GM18909 (cell line): ENCODE results near the gene KIAA1549.
A peak's percentile ranks its signal among the peaks of the same experiment; 100 is the strongest.

Source experiments
- ATAC-seq: cut with Tn5 transposase; IDR thresholded peaks from one replicate; pipeline ENCODE4 v1.9.1; 2021; ENCODE audit warnings: mild to moderate bottlenecking; ENCODE audit not compliant: unreplicated experiment, poor library complexity

Gene KIAA1549

DNA sequence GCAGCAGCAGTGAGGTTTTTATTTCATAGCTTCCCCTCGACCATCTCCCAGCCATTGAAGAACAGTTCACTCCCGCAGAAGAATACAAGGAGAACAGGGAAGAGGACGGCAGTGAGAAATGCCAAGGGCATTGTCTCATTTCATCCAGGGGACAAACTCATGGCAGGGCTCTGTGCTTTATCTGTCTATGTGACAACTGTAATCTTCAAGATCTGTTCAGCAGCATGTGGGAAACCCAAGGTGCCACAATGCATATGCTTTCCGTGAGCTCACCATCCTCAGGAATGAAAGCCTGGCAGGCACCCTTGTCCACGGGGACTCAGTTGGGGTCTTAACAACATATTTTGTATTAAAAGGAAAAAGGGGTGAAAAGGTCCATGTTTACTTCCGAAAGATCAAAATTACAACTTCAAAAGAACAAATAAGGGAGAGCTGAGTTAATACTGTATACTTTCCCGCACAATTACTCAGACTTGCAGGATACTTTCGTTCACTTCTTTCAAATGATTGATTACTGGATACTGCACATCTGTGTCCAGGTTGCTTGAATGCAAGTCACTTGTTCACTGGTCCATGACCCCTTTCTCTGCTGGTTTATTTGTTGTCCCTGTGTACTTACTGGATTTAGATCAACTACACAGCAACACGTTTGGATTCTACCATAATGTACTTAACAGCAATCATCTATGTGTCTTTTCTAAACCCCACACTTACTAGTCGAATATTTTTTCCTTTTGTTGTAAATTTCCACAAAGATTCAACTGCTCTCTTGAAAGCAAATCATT is 93.1 kb downstream of the KIAA1549 start:
- ATAC-seq: no peak

DNA sequence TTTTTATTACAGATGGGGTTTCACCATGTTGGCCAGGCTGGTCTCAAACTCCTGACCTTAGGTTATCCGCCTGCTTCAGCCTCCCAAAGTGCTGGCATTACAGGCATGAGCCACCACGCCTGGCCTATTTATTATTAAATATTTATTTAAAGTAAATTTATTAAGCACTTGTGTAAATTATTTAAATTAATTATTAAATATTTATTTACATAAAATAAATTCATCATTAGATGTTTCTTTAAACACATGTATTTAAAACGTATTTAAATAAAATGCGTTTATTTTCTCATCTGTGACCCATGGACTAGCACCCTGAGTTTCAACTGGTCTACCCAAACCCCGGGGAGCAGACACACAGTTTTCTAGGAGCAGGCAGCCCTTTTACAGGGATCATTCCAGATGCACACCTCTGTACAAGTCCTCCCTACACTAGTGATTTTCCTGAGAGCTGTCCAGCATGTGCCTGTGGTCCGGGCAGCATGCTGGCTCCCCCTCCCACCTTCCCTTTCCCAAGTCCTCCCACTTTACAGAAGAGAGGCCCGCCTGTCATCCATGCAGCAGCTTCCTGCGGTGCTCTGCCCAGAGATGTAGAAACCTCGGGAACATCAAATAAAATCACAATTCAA is 94.0 kb downstream of the KIAA1549 start:
- no peak for ATAC-seq

DNA sequence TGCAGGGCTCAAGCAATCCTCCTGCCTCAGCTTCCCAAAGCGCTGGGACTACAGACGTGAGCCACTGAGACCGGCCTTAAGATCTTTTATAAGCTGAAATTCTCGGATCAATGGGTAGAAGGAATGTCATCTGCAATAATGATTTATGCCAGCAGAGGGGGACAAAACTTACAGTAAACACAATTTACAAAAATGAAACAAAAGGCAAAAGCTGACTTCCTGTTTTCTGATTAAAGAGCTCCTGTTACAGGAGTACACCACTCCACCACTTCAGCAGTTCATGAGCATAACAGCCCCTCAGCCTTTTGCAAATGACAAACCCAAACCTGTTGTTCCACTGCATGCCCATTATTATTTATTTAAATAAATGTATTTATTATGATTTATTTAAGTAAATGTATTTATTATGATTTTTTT is 94.7 kb downstream of the KIAA1549 start:
- ATAC-seq: peak; percentile 84

DNA sequence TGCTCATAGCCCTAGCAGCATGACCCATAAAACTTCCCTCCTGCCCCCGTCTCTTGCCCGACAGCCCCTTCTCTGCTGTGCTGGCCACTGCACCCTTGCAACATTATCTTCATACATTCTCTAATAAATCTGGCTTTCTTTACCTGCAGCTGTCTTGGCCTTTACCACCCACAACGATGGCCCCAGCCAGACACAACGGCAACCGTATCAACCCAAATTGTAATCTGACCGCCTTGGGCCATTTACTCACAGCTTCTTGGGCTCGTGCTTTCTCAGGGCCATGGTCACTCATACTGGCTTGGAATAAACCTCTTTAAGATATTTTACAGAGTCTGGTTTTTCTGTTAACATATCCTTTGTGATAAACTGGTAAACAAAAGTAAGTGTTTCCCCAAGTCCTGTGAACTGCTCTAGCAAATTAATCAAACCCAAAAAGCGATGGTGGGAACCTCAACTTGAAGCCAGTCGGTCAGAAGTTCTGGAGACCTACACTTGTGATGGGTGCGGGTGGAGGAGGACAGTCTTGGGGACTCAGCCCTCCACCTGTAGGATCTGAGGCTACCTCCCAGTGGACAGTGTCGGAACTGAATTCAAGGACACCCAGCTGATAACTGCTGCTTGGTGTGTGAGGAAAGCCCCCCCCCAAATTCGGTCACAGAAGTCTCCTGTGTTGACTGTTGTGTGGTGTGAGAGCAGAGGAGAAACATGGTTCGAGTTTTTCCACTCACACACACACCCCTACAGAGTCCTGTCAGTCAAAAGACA is 95.6 kb downstream of the KIAA1549 start:
- ATAC-seq: no peak

DNA sequence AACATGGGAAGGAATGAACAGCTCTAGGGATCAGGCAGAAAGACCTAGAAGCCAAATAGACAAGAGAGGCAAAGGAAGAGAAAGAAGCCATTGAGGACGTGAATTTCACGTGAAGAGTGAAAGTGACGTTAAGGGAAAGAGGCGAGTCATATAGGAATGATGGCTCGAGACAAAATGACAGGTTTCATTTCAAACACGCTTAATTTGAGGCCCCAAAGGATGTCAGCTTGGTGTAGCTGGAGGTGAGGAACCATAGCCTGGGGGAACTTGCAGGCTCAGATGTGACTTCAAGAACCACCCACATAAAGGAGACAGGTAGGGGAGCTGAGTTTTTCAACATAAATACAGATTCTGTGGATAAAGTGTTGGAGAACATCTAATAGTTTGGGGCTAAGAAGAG is 98.9 kb downstream of the KIAA1549 start:
- ATAC-seq: no peak

DNA sequence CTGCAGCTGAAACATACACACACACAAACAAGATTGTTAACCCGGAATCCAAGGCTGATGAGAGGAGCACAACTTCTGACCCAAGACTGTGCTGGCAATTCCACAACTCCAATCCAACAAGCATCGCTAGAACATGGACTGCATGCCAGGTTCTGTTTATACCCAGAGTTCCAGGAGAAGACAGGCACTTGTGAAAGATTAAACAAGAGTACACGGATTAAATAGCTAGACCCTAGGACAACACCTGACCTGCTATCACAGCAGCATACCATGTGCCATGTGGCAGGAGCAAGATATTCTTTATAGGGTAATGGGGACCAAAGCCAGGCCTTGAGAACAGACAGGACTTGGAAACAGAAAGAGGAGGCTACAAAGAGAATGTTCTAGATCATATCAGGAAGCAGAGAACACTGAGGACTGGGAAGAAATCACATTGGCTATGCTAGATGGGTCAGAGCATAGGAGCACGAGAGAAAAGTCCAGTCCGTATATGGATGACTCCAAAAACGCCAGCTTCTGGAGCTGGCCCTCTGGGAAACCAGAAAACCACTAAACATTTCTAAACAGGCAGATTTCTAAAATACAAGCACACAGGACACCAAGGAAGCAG is 99.5 kb downstream of the KIAA1549 start:
- ATAC-seq: no peak

DNA sequence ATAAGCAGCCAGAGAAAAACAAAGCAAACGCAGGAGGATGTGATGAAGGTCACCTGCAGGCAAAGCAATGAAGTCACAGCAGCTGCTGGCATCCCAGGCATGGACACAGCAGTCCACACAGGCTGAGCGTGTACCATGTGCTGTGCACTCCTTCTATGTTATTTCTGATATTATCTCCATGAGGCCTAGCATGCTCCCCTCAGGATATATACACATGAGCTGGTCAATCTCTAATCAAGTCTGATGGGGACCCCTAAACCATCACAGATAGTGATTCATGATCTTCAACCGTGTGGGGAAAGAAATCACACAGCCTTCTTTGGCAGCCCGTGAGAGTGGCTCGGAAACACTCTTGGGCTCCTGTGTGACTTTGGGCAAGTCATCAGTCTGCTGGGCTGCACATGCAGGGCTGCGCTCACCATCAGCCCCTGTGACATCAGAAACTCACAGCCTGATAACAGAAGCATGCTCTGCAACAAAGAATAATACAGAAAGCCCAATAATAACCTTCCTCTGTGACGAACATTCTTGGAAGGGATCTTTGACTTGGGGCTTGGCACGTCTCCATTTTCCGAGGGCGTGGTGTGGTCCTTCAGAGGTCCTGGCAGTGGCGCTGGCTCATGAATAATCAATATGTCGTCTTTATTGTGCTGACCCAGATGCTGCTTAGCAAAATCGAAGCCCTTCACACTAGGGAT is 100.2 kb downstream of the KIAA1549 start:
- no peak for ATAC-seq

DNA sequence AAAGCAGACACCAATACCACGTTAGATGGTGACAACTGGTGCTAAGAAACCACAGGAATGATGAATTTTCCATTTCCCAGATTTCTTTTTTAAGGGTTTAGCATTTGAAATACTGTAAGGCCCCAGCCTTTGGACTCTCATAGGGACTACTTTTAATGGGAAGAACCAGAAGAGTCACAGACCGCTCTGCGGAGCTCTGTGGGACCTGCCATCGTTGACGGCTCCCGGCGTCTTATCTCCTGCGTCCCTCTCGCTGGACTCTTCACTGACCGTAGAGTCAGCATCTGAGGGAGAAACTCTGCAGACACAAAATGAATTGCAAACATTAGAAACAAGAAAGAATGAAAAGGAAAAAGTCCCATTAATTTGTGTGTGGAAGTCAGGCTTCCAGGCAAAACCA is 101.8 kb downstream of the KIAA1549 start:
- ATAC-seq: no peak

DNA sequence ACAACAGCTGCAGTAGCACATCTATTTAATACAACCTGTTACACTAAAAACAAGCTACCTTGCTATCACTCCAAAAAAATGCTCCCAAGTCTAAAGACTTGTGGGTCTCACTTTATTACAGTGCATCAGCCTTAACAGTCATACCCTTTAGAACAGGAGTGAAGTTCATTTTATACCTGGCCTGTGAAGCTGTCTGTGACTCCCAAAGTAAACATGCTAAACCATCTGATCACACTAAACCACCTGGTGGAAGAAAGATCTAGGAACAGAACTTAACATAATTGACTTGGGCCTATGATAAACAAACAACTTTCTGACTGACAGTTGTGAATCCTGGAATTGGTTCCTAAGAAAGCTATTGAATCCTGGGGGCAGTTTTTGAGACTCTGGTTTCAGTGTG is 102.3 kb downstream of the KIAA1549 start:
- no peak for ATAC-seq

DNA sequence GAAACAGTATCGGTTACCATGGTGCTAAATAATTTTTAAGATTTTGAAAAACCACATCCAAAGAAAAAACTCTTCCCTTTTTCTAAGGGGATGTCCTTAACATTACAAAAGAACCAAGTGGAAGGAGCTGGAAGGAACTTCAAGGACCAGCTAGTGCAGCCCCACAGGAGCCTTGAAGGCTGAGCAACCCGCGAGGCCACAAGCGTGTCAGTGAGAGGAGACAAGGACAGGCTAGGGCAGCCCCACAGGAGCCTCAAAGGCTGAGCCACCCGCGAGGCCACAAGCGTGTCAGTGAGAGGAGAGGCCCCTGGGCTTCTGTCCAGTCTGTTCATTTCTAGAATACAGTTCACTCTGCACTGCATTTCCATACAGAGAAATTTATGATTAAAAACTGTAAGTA is 103.1 kb downstream of the KIAA1549 start:
- ATAC-seq: no peak

DNA sequence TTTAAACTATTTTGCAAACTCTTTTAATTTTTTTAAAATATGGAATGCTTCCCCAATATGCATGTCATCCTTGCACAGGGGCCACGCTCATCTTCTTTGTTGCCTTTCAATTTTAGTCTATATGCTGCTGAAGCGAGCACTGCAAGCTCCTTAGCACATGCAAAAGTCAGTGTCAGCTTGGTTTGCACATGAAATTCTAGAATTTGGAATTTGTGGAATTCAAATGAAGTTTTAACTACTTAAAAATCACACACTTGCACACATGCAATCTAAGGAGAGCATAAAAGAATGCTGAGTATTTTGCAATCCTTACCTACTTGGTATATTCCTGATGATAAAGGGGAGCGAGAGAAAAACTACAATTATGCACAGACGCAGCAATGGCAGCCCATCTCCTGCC is 104.9 kb downstream of the KIAA1549 start:
- ATAC-seq: no peak

DNA sequence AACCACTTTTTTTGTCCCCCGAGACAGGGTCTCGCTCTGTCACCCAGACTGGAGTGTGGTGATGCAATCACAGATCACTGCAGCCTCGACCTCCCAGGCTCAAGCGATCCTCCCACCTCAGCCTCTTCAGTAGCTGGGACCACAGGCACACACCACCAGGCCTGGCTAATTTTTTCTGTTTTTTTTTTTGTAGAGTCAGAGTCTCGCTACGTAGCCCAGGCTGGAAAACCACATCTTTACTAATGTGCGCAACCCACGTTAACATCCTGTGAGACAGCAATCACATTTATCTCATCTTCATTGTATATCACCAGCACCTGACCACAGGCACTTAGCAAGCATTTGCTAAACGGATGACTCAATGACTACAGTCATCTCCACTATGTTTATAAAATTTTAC is 105.4 kb downstream of the KIAA1549 start:
- no peak for ATAC-seq

DNA sequence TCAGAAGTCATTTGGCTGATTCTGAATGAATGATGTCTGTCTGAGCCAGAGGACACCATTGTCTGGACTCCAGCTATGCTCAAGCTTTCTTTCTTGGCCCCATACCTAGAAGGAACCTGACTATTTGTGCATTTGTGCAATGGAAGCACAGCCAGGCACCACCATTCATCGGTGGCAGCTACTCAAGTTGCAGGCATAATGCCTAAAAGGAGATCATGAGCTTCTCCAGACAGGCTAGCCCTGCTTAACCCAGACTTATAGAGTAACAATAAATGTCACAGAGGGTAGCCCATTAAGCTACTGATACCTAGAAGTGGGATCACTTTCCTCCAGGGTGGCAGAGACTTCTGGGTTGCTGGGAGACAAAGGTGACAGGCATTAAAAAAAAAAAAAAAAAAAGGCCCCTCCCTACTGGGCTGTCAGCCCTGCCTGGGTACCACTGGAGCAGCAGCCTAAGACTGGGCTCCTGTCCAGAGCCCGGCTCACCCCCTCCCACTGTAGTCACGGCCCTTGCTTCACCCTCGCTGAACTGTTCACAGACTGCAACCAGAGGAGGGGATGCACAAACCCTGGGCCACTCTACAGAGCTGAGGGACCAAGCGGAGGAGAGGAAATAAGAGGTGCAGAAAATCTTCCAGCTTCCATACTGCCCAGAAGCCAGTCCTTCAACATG is 107.8 kb downstream of the KIAA1549 start:
- ATAC-seq: no peak

DNA sequence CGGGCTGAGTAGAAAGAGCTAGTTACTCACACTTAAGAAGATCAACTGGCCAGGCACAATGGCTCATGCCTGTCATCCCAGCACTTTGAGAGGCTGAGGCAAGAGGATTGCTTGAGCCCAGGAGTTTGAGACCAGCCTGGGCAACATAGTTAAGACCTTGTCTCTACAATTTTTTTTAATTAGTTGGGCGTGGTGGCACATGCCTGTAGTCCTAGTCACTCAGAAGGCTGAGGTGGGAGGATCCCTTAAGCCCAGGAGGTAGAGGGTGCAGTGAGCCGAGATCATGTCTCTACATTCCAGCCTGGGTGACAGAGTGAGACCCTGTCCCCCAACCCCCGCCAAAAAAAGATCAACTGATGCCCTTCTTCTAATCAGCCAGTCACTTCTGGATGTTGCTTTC is 108.6 kb downstream of the KIAA1549 start:
- no peak for ATAC-seq

DNA sequence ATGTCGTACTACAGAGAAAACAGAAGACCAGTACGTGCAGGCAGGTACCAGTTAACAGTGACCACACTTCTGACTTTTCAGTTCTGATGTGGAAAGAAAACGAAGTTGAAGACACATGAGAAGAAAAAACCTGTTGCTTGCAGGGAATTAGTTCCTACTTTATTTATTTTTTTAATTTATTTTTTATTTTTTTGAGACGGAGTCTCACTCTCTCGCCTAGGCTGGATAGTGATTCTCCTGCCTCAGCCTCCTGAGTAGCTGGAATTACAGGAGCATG is 109.4 kb downstream of the KIAA1549 start:
- no peak for ATAC-seq

DNA sequence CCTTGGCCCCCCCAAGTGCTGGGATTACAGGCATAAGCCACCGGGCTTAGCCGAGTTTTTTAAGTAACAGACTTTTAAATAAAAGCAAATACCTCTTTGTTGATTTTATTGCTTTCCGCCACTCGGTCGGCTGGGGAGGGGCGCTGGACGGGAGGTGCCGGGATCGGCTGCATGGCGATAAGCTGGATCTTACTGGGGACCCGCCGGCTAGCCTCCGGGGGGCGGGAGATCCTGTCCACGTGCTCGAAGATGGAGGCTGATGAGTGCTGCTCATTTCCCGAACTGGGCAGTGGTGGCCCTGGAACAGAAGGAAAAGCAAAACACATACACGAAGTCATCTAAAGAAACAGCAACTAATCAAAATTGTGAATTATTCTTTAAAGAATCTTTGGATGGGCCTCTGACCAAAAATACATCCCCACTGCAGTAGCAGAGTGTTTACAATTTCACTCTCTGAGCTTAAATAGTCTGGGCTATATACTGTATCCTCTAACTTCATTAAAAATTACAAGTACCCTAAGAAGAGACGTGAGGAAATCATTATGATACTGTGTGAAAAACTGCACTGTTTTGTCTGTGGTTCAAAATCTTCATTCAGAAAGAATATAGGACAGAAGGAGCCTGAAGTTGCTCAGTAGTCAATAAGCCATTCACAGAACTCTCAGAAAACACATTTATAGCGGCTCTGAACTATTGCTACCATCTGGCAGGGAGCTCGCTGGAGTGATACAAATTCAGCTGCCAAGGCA is 110.0 kb downstream of the KIAA1549 start:
- ATAC-seq: no peak

DNA sequence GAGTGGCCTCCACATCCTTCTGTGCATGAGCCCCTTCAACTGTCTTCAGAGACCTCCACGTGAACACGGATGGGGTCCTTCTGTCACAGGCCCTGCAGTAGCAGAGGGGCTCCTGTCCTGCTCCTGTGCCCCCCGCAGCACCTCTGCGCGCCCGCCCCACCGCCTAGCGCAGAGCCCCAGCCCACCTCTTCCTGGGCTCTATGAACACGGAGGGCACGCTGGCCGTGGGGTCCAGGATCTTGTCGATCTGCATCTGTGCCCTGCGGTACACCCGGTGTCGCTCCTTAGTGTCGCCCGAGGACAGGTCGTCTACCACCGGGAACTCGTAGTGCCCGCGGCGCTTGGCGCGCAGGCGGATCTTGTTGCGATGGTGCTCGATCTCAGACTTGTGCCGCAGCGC is 111.8 kb downstream of the KIAA1549 start:
- ATAC-seq: no peak

DNA sequence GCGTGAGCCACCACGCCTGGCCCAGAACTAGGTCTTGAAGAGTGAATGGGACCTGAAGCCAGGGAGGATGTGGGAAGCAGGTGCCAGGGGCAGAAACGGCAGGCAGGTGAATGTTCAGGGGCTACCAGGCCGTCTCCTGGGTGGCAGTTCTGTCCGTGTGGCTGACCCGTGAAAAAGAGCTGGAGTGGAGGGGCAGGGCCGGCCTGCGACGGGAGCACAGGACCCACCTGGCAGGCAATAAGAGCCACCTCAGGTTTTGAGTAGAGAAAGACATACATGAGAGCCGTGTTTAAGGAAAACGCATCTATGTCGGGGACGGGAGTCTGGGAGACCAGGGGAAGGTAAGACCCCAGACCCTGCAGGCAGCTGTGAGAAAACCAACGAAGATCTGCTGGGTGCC is 112.5 kb downstream of the KIAA1549 start:
- ATAC-seq: no peak

DNA sequence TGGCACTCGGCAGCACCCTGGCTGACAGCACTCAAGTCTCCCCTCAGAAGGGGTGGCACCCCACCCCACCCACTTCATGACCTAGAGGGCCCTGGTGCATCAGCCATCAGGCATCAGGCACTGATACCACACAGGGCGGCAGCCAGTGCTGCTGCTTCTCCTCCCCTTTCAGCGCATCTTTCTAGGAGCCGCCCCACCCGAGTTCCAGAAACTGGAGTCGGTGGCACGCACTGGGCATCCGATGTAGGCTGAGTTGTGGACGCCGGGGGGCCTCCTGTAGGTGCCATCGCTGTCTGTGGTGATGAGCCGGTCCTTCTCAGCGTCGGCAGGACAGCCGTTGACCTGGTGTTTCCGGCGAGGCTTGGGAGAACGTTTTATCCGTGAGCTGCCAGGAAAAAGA is 113.4 kb downstream of the KIAA1549 start:
- ATAC-seq: no peak
